ENCODE data around the gene ARHGAP26.

The ARHGAP26 gene

DNA sequence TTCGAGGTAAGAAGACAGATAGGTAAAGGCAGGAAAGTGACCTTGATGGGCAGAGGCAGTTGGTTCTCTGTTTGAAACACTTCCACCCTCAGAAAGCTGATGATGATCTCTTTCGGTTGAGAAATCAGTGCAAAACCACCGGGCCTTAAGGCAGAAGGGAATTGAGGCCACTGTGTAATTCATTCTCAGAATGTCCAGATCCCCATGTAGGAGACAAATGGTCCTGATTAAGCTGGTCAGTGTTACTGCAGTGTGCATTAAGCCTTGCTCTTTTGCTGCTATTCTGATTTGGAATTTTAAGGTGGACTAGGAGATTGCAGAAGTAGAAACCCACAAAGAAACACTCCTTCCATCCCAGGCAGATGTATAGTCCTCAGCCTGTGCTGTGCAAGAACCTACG is 255.2 kb downstream of the ARHGAP26 start:
- DNase-seq: no peak

DNA sequence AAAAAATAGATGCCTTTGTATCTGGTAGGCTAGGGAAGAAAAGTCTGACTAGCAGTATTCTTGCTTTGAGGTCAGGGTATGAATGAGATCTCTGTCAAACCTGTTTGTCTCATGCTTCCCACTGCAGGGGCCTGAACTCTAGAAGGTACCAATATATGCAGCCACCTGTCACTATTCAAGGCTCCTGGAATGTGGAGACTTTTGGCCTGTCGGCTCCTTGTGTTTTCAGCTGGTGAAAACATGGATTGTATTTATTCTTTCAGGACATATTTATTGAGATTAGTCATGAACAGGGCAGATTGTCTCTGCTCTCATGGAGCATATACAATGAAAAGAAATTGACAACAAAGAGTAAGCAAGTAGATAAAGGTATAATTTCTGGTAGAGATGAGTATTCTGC is 255.8 kb downstream of the ARHGAP26 start:
- peak in 1 of 3 experiments; percentile 1 for DNase-seq

DNA sequence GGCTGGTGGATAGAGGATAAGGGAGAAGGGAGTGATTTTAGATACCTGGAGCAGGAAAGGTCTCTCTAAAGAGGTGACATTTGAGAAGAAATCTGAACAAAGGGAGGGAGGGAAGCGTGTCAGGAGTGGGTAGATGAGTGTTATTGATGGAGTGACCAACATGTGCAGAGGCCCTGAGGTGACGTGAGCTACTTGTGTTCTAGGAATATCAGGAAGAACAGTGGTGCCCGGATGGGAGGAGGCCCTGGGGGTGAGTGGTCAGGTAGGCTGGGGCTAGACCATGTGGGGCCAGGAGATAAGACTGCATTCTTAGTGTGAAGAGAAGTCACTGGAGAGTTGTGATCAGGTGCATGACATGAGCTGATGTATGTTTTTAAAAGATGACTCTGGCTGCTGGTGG is 256.2 kb downstream of the ARHGAP26 start:
- peak in 1 of 3 experiments; percentile 36 for DNase-seq

- no peak for DNase-seq
These were observed 259.1 kb downstream of the ARHGAP26 start for GRCh38 chr5:143029293-143029692.

DNA sequence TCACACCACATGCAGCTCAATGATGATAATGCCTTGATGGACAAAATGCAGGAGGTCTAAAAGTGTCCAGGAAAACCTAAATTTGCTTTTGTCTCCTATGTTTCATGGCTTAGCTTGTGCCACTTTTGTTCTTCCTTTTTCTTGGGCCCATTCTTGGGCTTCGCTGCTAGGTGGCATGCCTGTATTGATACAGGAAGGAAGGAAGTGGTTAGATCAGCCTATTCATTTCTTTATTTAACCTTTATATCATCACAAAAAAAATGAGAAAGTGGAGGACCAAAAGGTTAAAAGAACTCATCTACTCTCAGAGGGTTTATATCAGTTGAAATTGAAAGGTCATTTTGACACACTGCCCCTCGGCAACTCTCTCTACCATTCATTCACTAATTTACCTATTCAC is 260.2 kb downstream of the ARHGAP26 start:
- no peak for DNase-seq

- DNase-seq: peak in 1 of 3 experiments; percentile 0
These were observed 261.8 kb downstream of the ARHGAP26 start for GRCh38 chr5:143031781-143032580.

GRCh38 chr5:143032581-143032836 is 262.3 kb downstream of the ARHGAP26 start:
- DNase-seq: no peak

- DNase-seq: no peak
These were observed 263.5 kb downstream of the ARHGAP26 start for GRCh38 chr5:143033535-143034250.

DNA sequence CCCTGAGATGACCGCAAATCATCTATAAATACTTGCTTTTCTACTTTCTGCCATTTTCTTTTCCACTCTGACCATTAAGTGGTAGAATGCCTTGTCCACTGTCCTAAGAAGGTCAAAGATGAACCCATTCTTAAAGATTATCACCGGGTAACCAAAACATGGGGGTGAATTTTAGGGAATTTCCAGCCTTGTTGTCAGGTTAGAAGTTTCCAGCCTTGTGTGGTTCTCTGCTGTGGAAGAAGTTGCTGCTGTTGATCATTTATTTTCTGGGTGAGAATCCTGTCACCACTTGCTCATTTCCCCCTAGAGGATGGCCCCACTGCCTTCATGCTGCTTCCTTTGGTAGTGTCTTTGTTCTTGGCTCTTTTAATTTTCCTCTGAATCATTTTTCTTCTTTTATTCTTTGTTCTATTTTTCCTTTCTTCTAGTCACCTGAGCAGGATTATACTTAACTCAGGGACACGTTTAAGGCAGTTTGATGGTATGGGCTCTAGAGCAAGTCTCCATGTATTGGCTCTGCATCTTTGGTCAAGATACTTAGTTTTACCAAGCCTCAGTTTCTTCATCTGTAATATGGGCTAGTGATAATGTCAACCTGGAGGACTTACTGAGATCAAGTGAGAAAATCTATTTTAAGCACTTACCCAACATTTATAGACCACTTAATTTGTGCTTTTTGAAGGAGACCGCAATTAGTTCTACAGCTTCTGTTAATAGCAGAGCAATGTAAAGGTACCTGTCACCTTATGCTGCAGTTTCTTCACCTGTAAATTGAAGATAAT is 266.2 kb downstream of the ARHGAP26 start:
- no peak for DNase-seq

GRCh38 chr5:143037071-143037470 is 266.9 kb downstream of the ARHGAP26 start:
- peak in 2 of 3 experiments; percentile 64 to 70 for DNase-seq

- DNase-seq: no peak
These were observed 267.5 kb downstream of the ARHGAP26 start for GRCh38 chr5:143037708-143038107.

DNA sequence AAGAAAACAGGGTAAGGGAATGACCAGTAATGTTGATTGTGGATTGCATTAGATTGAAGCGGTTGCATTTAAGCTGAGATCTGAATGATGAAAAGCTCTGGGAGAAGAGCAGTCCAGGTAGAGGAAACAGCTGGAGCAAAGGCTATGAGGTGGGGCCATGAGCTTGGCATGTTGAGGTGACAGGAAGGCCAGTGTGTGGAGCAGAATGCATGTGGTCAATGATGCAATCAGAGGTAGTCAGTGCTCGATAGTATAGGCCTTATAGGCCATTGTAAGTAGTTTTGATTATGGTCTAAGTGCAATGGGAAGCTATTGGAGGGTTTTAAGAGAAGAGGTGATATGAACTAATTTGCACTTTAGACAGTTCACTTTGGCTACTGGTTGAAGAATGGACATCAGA is 270.4 kb downstream of the ARHGAP26 start:
- DNase-seq: no peak

- DNase-seq: peak in 2 of 3 experiments; percentile 20 to 38
These were observed 271.3 kb downstream of the ARHGAP26 start for GRCh38 chr5:143041461-143041860.

DNA sequence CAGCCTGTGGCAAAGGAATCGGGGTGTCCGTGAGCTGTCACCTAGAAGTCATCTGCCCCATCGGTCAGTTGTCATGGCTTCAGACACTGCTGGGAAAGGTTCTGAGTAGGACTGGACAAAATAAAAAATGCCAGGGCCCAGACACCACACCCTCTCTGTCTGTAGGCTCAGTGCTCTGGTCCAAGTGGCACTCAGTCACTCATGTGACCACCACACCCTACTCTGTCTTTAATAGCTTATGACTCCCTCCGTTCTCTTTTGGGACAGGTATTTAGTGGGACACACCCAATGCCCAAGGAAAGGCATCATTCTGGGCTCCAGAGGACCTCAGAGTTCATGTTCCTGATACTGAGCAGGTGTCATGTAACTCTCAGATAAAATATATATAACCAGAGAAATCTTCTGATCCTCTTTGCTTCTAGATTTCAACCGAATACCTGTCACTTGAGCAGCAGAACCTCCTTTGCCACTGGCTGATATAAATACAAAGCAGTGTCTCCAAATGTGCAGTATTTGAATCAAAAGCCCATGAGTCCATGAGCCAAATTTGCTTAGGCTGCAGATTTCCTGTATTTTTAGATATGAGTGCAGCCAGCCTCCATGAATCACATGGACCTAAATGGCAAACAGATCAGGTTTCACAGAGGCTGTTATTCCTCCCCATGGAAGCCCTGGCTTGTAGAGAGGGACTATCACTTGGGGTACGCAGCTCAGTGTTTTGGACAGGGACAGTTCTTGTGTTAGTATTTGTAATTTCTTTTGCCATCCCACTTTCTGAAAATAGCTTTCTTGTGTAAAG is 272.0 kb downstream of the ARHGAP26 start:
- peak in 2 of 3 experiments; percentile 48 to 70 for DNase-seq

- no peak for DNase-seq
These were observed 274.1 kb downstream of the ARHGAP26 start for GRCh38 chr5:143044265-143044664.

DNA sequence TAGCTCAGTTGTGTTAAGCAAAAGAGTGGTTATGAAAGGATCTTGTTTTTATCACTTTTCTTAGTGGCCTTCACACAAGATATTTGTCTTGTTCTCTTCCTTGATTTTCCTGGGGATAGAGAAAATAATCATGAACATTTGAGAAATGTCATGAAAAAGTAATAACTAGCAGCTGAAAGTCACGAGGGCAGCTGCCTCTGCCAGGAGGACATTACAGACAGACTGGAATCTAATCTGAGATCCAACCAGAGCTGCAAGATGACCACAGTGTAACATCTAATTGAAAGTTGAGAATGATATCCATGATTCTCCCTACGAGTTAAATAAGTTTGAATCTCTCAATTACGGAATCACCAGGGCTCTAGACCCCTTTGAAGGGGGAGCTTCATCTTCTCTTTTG is 274.9 kb downstream of the ARHGAP26 start:
- DNase-seq: no peak

GRCh38 chr5:143046314-143046713 is 276.1 kb downstream of the ARHGAP26 start:
- DNase-seq: no peak

DNA sequence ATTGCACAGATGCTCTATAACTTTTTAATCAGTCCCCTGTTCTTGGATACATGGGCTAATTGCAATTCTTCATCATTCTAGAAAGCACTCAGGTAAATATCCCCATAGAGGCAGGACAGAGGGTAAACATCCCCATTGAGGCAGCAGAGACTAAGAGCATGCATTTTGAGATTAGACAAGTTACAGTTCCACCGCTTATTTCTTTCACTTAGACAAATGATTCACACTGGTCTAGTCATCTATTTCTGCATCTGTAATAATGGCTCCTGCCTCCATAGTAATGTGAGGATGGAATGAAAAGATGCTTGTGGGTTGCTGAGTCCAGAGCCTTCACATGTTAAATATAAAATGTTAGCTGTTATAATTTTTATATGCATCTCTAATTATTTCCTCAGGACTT is 276.9 kb downstream of the ARHGAP26 start:
- no peak for DNase-seq

DNA sequence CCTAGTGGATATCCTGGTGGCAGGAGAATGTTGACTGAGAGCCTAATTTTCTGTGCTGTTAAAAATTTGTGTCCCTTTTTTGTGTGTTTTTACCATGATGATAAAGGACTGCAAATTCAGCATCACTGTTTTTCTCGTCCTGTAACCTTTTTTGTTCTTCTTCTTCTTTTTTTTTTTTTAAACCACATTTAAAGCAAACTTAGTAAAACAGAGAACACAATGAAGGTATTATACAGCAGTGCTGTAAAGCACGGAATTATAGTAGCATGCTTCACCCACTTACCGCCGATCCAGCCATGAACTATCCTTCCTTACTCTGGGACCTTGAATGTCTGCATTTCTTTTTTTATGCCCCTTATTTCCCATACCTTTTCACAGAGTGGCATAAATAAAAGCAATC is 280.0 kb downstream of the ARHGAP26 start:
- DNase-seq: no peak

DNA sequence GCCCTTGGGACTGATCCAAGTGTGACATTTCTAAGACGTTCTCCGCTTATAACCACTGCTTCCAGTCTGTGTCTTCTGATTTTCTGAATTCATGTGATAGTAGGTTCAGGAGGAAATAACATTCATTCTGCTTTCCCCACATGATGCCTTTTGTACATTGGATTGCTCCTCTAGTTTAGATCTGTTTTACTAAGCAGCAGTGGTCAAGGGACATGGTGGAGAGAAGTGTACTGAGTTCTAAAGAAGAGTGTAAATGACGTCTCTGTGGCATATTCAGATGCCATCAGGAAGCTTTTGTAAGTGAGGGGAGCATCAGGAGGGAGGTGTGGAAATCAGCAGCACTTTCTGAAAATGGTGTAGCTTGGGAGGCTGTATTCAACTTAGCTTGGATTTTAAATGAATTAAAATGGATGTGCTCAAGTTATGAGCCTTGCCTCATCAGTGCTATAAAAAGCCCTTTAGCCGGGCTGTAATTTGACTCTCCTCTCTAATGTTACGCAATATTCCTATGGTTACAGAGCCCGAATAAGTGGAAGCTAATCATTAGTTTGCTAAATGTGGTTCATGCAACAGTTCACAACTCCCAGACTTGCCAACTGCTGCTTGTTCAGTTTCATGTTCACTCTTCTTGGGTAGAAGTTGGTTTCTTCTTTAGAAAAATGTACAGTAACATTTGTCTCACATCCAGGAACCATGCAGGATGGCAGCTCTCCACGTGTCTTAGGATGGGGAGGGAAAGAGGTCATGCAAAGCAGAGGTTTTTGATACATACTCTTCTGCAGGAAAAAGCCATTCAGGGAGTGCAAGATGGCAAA is 281.3 kb downstream of the ARHGAP26 start:
- peak; percentile 36 to 82 (median 73) for DNase-seq

DNA sequence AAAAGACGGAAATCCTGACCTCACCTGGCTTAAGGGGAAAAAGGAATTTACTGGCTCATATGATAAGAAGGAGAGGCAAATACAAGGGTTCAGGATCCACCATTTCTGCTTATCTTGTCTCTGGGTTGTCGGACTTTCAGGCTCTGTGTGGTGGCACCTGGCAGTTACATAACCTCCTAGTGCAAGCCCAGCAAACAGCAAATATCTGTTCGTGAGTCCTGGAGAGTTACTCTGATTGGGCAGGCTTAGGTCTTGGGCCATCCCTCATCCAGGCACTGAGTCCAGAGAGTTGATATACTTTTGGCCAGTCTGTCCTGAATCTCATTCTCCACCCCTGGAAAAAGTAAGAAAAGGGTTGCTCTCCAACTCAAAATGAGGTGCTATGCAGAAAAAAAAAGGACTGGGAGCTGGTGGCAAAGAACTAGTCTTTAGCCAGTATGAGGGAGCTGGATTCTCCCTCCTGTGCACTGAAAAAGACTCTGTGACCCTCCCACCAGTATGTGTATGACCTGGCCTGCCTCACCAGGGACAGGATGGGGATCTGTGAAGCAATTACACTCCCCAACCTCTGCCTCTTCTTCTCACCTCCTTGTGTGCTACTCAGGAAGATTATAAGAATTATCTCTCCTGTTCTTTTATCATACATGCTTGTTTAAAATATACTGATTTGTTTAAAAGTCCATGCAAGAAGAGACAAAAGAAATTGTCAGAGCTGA is 282.9 kb downstream of the ARHGAP26 start:
- DNase-seq: no peak

All from NCI-H1417 (cell line).